Activated CD8-positive, alpha-beta memory T cell treated with anti-CD3 and anti-CD28 coated beads, Interleukin-2, amount 50 U/mL, for 24 hours (primary cell): ENCODE data around the gene CDC42BPB.

Source experiments
- DNase-seq: peaks from one replicate; pipeline ENCODE4 v3.0.0-alpha.2; 2020; ENCODE audit errors: extremely low read depth

Gene CDC42BPB

DNA sequence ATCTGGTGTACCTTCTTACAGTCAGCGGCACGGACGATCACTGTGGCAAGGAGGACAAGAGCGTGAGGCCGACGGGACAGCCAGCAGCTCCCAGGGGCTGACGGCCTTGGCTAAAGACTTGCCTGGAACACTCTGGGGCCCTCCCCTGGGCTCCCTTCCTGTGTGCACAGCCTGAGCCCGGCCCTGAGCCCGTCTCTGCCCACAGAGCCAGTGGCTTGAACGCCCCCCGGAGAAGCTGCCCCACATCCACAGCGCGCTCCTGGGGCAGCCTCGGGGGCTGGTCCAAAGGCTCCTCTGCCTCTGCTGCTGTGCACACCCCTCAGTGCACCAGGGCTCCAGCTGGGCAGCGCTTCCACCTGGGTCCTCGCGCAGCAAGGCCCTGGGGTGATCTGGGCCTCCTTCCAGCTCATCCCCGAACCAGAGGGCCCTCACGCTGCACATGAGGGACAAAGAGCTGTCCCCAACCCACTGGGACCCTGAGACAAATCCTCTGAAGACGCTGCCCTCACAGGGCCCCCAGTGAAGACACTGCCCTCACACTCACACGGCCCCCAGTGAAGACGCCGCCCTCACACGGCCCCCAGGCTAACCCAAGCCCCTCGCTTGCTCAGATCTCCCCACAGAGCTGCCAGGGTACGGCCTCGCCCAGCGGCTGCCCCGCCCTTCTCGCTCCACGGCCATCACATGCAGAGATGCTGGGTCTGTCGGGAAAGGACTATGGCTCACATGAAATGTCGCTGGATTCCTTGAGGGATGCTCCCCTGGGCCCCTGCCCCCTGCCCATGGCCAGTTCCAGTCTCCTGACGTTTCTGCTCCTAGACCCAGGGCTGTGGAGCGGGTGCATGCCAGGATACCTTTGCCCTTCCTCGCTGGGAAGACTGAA lies 112.7 kb downstream of the CDC42BPB start:
- no peak for DNase-seq

DNA sequence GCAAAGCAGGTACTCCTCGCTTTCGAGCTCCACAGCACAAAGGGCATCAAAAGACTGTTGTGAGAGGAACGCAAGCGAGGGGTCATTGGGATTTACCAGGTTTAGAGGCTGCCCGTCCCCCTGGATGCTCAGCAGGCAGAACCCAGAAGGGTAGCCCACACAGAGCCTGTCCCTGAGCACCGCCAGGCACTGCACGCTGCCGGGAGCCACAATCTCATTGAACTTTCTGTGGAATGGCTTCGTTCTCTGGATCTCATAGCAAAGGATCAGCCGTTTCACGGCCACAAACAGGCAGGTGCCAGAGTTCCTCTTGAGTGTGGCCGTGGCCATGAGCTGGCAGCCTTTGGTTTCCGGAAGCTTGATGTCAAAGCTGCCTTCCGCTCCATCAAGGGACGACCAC lies 113.4 kb downstream of the CDC42BPB start:
- no peak for DNase-seq

- no peak for DNase-seq
Measured at GRCh38 chr14:102943454-102943853, 113.9 kb downstream of the CDC42BPB start.

GRCh38 chr14:102942069-102942468 lies 115.3 kb downstream of the CDC42BPB start:
- no peak for DNase-seq

DNA sequence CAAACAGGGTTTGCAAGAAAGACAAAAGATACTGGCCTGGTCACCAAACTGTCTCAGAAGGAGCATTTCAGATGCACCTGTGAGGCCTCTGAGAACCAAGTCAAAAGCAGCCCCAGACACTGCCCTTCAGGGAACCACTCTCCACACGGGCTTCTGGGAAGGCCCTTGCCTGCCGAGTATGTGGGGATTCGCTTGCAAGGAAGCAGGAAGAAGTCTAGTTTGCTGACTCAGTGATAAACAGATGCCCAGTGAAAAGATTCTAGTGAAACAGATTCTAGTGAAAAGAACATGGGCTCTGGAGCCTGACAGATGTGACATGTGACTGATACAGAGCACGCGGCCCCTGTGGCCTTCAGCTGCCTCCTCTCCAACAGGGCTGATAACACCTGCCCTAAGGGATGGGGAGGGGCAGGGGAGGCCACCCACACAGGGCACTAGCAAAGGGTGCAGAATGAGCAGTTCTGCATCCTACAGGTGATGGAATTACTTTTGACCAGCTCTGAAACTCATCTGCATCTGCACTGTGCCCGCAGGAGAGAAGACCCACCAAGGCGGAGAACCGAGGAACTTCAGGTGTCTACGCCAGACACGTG lies 115.8 kb downstream of the CDC42BPB start:
- DNase-seq, result no peak

GRCh38 chr14:102940729-102941362 lies 116.5 kb downstream of the CDC42BPB start:
- DNase-seq, result no peak

- no peak for DNase-seq
Measured at GRCh38 chr14:102939820-102940561, 117.4 kb downstream of the CDC42BPB start.

DNA sequence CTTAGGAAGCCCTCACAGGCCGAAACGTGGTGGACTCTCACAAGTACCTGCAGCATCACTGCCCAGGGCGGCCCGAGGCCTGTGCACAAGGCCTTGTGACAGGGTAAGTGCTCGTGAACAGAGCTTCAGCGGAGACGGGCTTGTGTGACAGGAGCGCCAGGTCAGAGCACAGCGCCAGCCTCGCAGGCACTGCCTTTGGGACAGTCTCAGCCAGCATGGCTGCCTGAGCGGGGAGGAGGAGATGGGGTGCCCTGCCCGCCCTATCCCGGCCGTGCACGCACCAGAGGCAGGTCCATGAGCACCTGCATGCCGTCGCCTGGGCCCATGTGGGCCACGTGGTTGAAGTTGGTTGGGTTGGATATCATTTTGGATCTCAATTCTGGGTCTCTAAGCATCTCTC lies 118.0 kb downstream of the CDC42BPB start:
- no peak for DNase-seq

GRCh38 chr14:102938191-102938590 lies 119.2 kb downstream of the CDC42BPB start:
- DNase-seq, result no peak

- no peak for DNase-seq
Measured at GRCh38 chr14:102937331-102938175, 119.8 kb downstream of the CDC42BPB start.

GRCh38 chr14:102935756-102936155 lies 121.6 kb downstream of the CDC42BPB start:
- DNase-seq, result no peak

DNA sequence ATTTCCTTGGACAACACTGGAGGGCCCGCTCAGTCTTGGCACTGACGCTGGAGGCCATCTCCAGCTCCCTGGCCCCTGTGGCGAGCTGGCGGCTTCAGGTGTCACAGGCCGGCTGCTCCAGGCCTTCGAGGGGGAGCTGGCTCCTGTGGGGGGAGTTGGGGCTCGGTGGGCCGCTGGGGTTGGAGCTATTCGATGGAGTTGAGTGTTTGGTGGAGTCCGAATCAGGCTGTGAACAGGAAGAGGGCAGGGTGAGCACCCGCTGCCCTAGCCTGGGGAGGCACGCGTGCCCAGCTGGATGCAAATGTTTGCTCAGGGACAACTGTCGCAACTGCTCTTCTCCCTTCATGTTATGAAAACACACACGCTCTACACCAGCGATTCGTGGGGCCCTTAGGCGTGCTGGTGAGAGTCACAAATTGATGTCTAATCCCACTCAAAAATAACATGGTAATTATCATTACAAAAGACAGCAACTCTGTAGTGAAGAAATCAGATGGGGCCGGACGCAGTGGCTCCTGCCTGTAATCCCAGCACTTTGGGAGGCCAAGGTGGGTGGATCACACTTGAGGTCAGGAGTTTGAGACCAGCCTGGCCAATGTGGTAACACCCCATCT lies 123.6 kb downstream of the CDC42BPB start:
- no peak for DNase-seq

DNA sequence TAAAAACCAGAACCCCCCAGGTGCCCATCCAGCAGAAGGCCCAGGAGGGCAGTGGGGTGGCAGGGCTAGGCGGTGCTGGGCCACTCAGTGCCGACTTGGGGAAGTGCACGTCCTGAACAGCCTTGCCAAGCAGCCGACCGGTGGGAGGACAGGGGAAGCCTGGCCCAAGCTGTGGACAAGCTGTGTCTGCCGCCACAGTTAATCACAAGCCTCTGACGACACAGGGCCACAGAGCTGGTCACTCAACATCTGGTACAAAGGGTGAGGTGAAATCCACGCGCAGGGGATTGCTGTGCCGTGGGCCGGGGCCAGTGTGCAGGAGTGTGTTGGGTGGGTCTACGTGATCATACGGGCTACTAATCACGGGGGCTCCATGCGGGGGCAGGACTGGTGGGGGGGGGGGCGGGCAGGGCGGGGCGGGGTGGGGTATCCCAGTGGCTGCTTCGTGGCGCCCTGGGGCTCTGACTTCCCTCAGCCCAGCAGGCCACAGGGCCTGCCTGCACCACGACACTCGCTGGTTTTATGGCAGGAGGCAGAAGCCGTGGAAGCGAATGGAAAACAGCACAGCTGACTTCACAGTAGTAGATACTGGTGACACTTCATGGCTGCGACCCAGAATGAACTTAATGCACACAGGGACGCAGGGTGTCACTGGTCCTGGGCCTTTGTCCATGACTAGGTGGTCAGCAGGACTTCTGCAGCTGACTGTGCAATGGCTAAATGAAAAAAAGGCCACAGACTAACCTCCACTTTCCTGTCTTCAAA lies 124.7 kb downstream of the CDC42BPB start:
- DNase-seq, result no peak

- DNase-seq, result no peak
Measured at GRCh38 chr14:102931580-102932285, 125.6 kb downstream of the CDC42BPB start.

GRCh38 chr14:102930753-102931579 lies 126.4 kb downstream of the CDC42BPB start:
- no peak for DNase-seq

- no peak for DNase-seq
Measured at GRCh38 chr14:102930138-102930752, 127.1 kb downstream of the CDC42BPB start.

GRCh38 chr14:102929241-102930137 lies 127.9 kb downstream of the CDC42BPB start:
- DNase-seq, result no peak
